HepG2 (cell line): ENCODE data around the gene PSMB10. TPM values are rescaled to one million over a fixed set of nuclear protein-coding genes. Genes with fewer than 3 reads are reported as not detected.
A peak's percentile ranks its signal among the peaks of the same experiment; 100 is the strongest.

Experiments
- AGO2 ChIP-seq: fragments of 200-400 bp; formaldehyde crosslinking; optimal IDR thresholded peaks from 2 replicates; pipeline ENCODE3; 2017; ENCODE audit warnings: mild to moderate bottlenecking, low read depth, low read length, moderate library complexity
- AKAP8 ChIP-seq: sonication (generic); formaldehyde crosslinking; IDR thresholded peaks from 2 replicates; pipeline ENCODE4 v1.5.1; 2020; ENCODE audit warnings: mild to moderate bottlenecking, missing genetic modification reagents
- FOXO1 ChIP-seq: sonication (generic); formaldehyde crosslinking; IDR thresholded peaks from 2 replicates; pipeline ENCODE4 v1.4.0; 2020; ENCODE audit warnings: missing genetic modification reagents
- HHEX ChIP-seq: IDR thresholded peaks from 2 replicates; pipeline ENCODE4 v1.6.1; 2016; ENCODE audit warnings: control low read depth
- HNF4G ChIP-seq, 2 experiments: sonication (generic) in 1 of 2; formaldehyde crosslinking in 1 of 2; IDR thresholded peaks; 2 replicates each; pipeline versions ENCODE4 v1.4.0 to v1.6.1; 2011 to 2020; ENCODE audit warnings: borderline replicate concordance in 2 of 2, low read depth in 2 of 2, mild to moderate bottlenecking in 2 of 2, low read length in 1 of 2, missing genetic modification reagents in 1 of 2, moderate library complexity in 1 of 2
- MEF2D ChIP-seq: sonication (generic); formaldehyde crosslinking; IDR thresholded peaks from 2 replicates; pipeline ENCODE4 v1.5.1; 2020; ENCODE audit warnings: mild to moderate bottlenecking, missing genetic modification reagents
- NCOA5 ChIP-seq: sonication (generic); formaldehyde crosslinking; IDR thresholded peaks from 2 replicates; pipeline ENCODE4 v1.4.0; 2020; ENCODE audit warnings: missing genetic modification reagents
- SIN3B ChIP-seq: fragments of 150-350 bp; IDR thresholded peaks from 2 replicates; pipeline ENCODE4 v1.6.1; 2014; ENCODE audit warnings: low read length
- SKI ChIP-seq: fragments of 450-650 bp; IDR thresholded peaks from one replicate; pipeline ENCODE4 v1.6.1; 2018; ENCODE audit warnings: mild to moderate bottlenecking; ENCODE audit not compliant: partially characterized antibody
- TBX2 ChIP-seq: sonication (generic); formaldehyde crosslinking; IDR thresholded peaks from 2 replicates; pipeline ENCODE4 v1.5.0; 2020; ENCODE audit warnings: missing genetic modification reagents, mild to moderate bottlenecking, borderline replicate concordance
- TSC22D2 ChIP-seq: sonication (generic); formaldehyde crosslinking; IDR thresholded peaks from 2 replicates; pipeline ENCODE4 v1.5.1; 2020; ENCODE audit warnings: missing genetic modification reagents, mild to moderate bottlenecking, borderline replicate concordance
- YY1 ChIP-seq: IDR thresholded peaks from 2 replicates; pipeline ENCODE4 v1.6.1; 2011; ENCODE audit warnings: low read length, low read depth, moderate library complexity, mild to moderate bottlenecking; ENCODE audit not compliant: insufficient read depth, insufficient replicate concordance
- ZKSCAN5 ChIP-seq: sonication (generic); formaldehyde crosslinking; IDR thresholded peaks from 2 replicates; pipeline ENCODE4 v1.5.1; 2020; ENCODE audit warnings: mild to moderate bottlenecking, missing genetic modification reagents
- ZNF282 ChIP-seq: fragments of 450-650 bp; IDR thresholded peaks from 2 replicates; pipeline ENCODE4 v1.6.1; 2018; ENCODE audit not compliant: partially characterized antibody
- ZNF841 ChIP-seq: sonication (generic); formaldehyde crosslinking; IDR thresholded peaks from 2 replicates; pipeline ENCODE4 v1.8.1; 2023; ENCODE audit warnings: missing genetic modification reagents, borderline replicate concordance
- polyA plus RNA-seq, 8 experiments: library from polyadenylated mRNA; depleted of rRNA in 3 of 8; stranded (reverse) in 7 of 8; unstranded in 1 of 8; fragments of >200 nt; fragmentation: Illumina TruSeq in 4 of 8; extraction: Trizol in 4 of 8; gene quantifications; 2 replicates each; pipeline versions ENCODE4 v1.2.1 to v1.2.3, GENCODE V29; 2011 to 2016; ENCODE audit warnings: low read depth in 4 of 8, missing spikeins in 1 of 8, mixed read lengths in 1 of 8; ENCODE audit not compliant: insufficient read depth in 1 of 8
- total RNA-seq, 5 experiments: library from RNA; depleted of rRNA; stranded (reverse); fragments of >200 nt; fragmentation: Illumina TruSeq; extraction: Trizol; gene quantifications; 2 replicates each; pipeline ENCODE4 v1.2.3, GENCODE V29; 2016; ENCODE audit warnings: low read depth in 1 of 5
- TF ChIP-seq, protein P1 (sequence below): sonication (generic); formaldehyde crosslinking; IDR thresholded peaks from 2 replicates; pipeline ENCODE4 v1.9.0; 2022; ENCODE audit warnings: missing genetic modification reagents, mild to moderate bottlenecking, borderline replicate concordance
- TF ChIP-seq, protein P2 (sequence below): sonication (generic); formaldehyde crosslinking; IDR thresholded peaks from 2 replicates; pipeline ENCODE4 v1.9.0; 2021; ENCODE audit warnings: missing genetic modification reagents, borderline replicate concordance
- TF ChIP-seq, protein P3 (sequence below): IDR thresholded peaks from 2 replicates; pipeline ENCODE4 v1.6.1; 2018; ENCODE audit warnings: missing genetic modification reagents, mild to moderate bottlenecking, missing compliant biosample characterization
- TF ChIP-seq, protein P4 (sequence below): sonication (generic); formaldehyde crosslinking; IDR thresholded peaks from 2 replicates; pipeline ENCODE4 v1.8.0; 2022; ENCODE audit warnings: mild to moderate bottlenecking, missing genetic modification reagents, moderate library complexity
- TF ChIP-seq, protein P5 (sequence below): sonication (generic); formaldehyde crosslinking; IDR thresholded peaks from 2 replicates; pipeline ENCODE4 v1.4.0; 2020; ENCODE audit warnings: missing genetic modification reagents, borderline replicate concordance
- TF ChIP-seq, protein P6 (sequence below): IDR thresholded peaks from 2 replicates; pipeline ENCODE4 v1.6.1; 2016; ENCODE audit warnings: missing compliant biosample characterization, missing genetic modification reagents, borderline replicate concordance

Gene PSMB10
- total and polyA plus RNA-seq, 2 of the 13 experiments (the other 11 are each of a cell fraction or from before 2014, with no cell fraction given) = 12.7 to 65.9 TPM

DNA sequence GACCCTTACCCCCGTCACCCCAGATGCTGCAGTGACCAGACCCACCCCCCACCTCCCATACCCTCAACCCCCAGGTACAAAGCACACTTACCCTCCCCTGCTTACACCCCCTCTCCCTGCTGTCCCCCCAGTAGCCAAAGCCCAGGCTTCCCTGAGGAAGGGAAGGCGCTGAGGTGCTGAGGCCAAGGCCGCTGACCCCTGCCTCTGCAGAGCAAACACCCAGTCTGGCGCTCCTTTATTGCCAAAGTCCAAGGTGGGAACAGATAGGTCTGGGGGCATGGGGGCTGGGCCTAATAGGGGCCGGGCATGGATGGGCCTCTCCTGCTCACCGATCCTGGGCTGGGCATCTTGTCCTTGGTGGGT, 6.6 kb upstream of the PSMB10 start (continued):
- TF ChIP-seq SIN3B = no peak
- TF ChIP-seq ZNF841 = peak; percentile 18; the same call in 1 of the 2 replicates
- peak; percentile 74 for TF ChIP-seq SKI
- TF ChIP-seq, protein P1, sequence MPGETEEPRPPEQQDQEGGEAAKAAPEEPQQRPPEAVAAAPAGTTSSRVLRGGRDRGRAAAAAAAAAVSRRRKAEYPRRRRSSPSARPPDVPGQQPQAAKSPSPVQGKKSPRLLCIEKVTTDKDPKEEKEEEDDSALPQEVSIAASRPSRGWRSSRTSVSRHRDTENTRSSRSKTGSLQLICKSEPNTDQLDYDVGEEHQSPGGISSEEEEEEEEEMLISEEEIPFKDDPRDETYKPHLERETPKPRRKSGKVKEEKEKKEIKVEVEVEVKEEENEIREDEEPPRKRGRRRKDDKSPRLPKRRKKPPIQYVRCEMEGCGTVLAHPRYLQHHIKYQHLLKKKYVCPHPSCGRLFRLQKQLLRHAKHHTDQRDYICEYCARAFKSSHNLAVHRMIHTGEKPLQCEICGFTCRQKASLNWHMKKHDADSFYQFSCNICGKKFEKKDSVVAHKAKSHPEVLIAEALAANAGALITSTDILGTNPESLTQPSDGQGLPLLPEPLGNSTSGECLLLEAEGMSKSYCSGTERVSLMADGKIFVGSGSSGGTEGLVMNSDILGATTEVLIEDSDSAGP (CRISPR knock-in tag) = peak; percentile 92; the same call in 1 of the 2 replicates
- peak; percentile 83 for TF ChIP-seq HHEX (CRISPR knock-in tag)
- TF ChIP-seq TSC22D2 (CRISPR knock-in tag) = no peak; the same call in 1 of the 2 replicates
- TF ChIP-seq FOXO1 (CRISPR knock-in tag) = peak; percentile 42; the same call in 1 of the 2 replicates
- TF ChIP-seq ZNF282 = no peak
- TF ChIP-seq, protein P2, sequence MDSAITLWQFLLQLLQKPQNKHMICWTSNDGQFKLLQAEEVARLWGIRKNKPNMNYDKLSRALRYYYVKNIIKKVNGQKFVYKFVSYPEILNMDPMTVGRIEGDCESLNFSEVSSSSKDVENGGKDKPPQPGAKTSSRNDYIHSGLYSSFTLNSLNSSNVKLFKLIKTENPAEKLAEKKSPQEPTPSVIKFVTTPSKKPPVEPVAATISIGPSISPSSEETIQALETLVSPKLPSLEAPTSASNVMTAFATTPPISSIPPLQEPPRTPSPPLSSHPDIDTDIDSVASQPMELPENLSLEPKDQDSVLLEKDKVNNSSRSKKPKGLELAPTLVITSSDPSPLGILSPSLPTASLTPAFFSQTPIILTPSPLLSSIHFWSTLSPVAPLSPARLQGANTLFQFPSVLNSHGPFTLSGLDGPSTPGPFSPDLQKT = no peak
- peak; percentile 96 for TF ChIP-seq HNF4G (IDR thresholded peaks at IDR 0.05; ENCODE audit: borderline replicate concordance, low read depth, low read length)
- peak; percentile 93 for TF ChIP-seq HNF4G (CRISPR knock-in tag; IDR thresholded peaks at IDR 0.05; ENCODE audit: borderline replicate concordance, low read depth)
- TF ChIP-seq YY1 = no peak
- no peak for TF ChIP-seq AKAP8 (CRISPR knock-in tag)
- peak; percentile 16 for TF ChIP-seq MEF2D (CRISPR knock-in tag)
- no peak for TF ChIP-seq ZKSCAN5 (CRISPR knock-in tag)
- TF ChIP-seq AGO2 = no peak
- TF ChIP-seq, protein P3, sequence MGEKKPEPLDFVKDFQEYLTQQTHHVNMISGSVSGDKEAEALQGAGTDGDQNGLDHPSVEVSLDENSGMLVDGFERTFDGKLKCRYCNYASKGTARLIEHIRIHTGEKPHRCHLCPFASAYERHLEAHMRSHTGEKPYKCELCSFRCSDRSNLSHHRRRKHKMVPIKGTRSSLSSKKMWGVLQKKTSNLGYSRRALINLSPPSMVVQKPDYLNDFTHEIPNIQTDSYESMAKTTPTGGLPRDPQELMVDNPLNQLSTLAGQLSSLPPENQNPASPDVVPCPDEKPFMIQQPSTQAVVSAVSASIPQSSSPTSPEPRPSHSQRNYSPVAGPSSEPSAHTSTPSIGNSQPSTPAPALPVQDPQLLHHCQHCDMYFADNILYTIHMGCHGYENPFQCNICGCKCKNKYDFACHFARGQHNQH = 0 out of 2 replicates have a peak, but pooled peaks have one; percentile 6
- TF ChIP-seq NCOA5 (CRISPR knock-in tag) = no peak
- TF ChIP-seq, protein P4, sequence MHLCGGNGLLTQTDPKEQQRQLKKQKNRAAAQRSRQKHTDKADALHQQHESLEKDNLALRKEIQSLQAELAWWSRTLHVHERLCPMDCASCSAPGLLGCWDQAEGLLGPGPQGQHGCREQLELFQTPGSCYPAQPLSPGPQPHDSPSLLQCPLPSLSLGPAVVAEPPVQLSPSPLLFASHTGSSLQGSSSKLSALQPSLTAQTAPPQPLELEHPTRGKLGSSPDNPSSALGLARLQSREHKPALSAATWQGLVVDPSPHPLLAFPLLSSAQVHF (CRISPR knock-in tag) = peak; percentile 69; the same call in 1 of the 2 replicates
- TF ChIP-seq, protein P5, sequence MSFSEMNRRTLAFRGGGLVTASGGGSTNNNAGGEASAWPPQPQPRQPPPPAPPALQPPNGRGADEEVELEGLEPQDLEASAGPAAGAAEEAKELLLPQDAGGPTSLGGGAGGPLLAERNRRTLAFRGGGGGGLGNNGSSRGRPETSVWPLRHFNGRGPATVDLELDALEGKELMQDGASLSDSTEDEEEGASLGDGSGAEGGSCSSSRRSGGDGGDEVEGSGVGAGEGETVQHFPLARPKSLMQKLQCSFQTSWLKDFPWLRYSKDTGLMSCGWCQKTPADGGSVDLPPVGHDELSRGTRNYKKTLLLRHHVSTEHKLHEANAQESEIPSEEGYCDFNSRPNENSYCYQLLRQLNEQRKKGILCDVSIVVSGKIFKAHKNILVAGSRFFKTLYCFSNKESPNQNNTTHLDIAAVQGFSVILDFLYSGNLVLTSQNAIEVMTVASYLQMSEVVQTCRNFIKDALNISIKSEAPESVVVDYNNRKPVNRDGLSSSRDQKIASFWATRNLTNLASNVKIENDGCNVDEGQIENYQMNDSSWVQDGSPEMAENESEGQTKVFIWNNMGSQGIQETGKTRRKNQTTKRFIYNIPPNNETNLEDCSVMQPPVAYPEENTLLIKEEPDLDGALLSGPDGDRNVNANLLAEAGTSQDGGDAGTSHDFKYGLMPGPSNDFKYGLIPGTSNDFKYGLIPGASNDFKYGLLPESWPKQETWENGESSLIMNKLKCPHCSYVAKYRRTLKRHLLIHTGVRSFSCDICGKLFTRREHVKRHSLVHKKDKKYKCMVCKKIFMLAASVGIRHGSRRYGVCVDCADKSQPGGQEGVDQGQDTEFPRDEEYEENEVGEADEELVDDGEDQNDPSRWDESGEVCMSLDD = peak; percentile 95
- peak; percentile 88 for TF ChIP-seq TBX2
- TF ChIP-seq, protein P6, sequence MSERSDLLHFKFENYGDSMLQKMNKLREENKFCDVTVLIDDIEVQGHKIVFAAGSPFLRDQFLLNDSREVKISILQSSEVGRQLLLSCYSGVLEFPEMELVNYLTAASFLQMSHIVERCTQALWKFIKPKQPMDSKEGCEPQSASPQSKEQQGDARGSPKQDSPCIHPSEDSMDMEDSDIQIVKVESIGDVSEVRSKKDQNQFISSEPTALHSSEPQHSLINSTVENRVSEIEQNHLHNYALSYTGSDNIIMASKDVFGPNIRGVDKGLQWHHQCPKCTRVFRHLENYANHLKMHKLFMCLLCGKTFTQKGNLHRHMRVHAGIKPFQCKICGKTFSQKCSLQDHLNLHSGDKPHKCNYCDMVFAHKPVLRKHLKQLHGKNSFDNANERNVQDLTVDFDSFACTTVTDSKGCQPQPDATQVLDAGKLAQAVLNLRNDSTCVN (CRISPR knock-in tag) = no peak
